ENCODE results near the gene ANO4. TPM values are rescaled to one million over a fixed set of nuclear protein-coding genes. Genes with fewer than 3 reads are reported as not detected.

ANO4 gene
- total RNA-seq, 1 experiment from 2014 or later, result 5.7 TPM

- Histone ChIP-seq H2BK15ac (ENCODE audit: low read depth, low read length) (no peak overlapping the region), H3K23ac (ENCODE audit: insufficient read length, low read depth, low read length) (no peak overlapping the region), H3K9ac (ENCODE audit: extremely low read depth, insufficient read length, low read length) (no peak overlapping the region), H3K79me2 (ENCODE audit: insufficient read depth, low read length) (no peaks in the 10 kb centered on the region), H3K4ac (ENCODE audit: low read depth, low read length) (no peak overlapping the region), H4K20me1 (ENCODE audit: control insufficient read depth, insufficient read depth, insufficient read length) (no peaks in the 10 kb centered on the region), H3K27ac (ENCODE audit: insufficient read length, low read depth, low read length) (no peak overlapping the region), H2BK20ac (ENCODE audit: low read depth, low read length, poor library complexity, severe bottlenecking) (no peak overlapping the region), H2AK5ac (ENCODE audit: insufficient read length, low read length) (no peak overlapping the region), H2AFZ (ENCODE audit: low read length) (no peak overlapping the region), H3K18ac (ENCODE audit: insufficient read length, low read depth, low read length) (no peak overlapping the region), H4K5ac (ENCODE audit: insufficient read length, low read depth, low read length) (no peak overlapping the region), H3T11ph (ENCODE audit: low read length) (no peak overlapping the region), H3K4me2 (ENCODE audit: insufficient read depth, insufficient read length, low read length) (no peak overlapping the region), H2BK5ac (ENCODE audit: insufficient read length, low read length) (no peak overlapping the region), H3K23me2 (ENCODE audit: insufficient read length, low read depth, low read length, poor library complexity, severe bottlenecking) (no peaks in the 10 kb centered on the region), H2BK120ac (ENCODE audit: low read depth, low read length, poor library complexity, severe bottlenecking) (no peak overlapping the region), H2BK12ac (ENCODE audit: insufficient read length, low read depth, low read length) (no peak overlapping the region), H3K79me1 (ENCODE audit: insufficient read depth, low read depth, low read length, poor library complexity, severe bottlenecking) (no peaks in the 10 kb centered on the region), H3K27me3 (ENCODE audit: insufficient read depth, low read length) (no peaks in the 10 kb centered on the region), H3K14ac (ENCODE audit: insufficient read depth, low read length) (no peak overlapping the region), H4K91ac (ENCODE audit: insufficient read length, low read depth, low read length) (no peak overlapping the region), H4K8ac (replicated peaks; ENCODE audit: insufficient read length, low read depth, low read length) (no peak overlapping the region), H3K56ac (ENCODE audit: insufficient read length, low read depth, low read length) (no peak overlapping the region), H3K4me1 (ENCODE audit: insufficient read depth, low read length) (no peaks in the 10 kb centered on the region), H3K9me3 (ENCODE audit: control insufficient read depth, low read depth, low read length) (no peaks in the 10 kb centered on the region)
- no CpG with 5 or more reads among the region's 3 CpGs for WGBS (ENCODE audit: extremely low coverage, insufficient read length, low lambda C conversion rate)
- Mint-ChIP-seq H3K4me3 (no peak overlapping the region), H3K4me1 (peaks cover 5% of the 10 kb centered on the region in 2 experiments; a peak in 3 of 4 replicates), H3K27ac (no peak overlapping the region), H3K27me3 (ENCODE audit: low read depth) (no peaks in the 10 kb centered on the region), H3K9me3 (peaks cover 5 to 6% of the 10 kb centered on the region in 2 experiments; a peak in 3 of 5 replicates), H3K36me3 (ENCODE audit: insufficient read depth in 1 of 3, low read depth in 3 of 3) (peaks cover 0 to 13% (median 0%) of the 10 kb centered on the region in 3 experiments; a peak in 5 of 7 replicates)
- DNase-seq, result no peak
- no peak for TF ChIP-seq CTCF (conservative IDR thresholded peaks at IDR 0.05)
Measured at GRCh38 chr12:100745378-100746071, 49.1 kb upstream of the ANO4 start.
